ENCODE measurements around the gene OR1N1. TPM values are rescaled to one million over a fixed set of nuclear protein-coding genes. Genes with fewer than 3 reads are reported as not detected.

Gene OR1N1
- total RNA-seq, 1 donor from 2014 or later = not detected

DNA sequence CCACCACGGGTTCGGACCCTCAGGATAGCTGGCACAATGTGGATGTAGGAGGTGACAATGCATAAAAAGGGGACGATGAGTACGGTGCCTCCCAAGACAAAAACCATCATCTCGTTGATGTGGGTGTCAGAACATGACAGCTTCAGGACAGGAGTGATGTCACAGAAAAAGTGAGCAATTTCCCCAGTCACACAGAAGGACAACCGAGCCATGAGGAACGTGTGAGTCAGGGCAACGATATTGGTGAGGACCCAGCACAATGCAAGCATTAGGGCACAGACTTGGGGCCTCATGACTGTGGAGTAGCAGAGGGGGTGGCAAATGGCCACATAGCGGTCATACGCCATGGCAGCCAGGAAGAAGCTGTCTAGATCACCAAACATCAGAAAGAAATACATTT is 491 bp downstream of the OR1N1 start:
- Histone ChIP-seq H3K27me3 (no peaks in the 10 kb centered on the region), H3K27ac (no peak overlapping the region), H3K4me1 (no peaks in the 10 kb centered on the region), H3K36me3 (no peaks in the 10 kb centered on the region), H3K9me3 (no peaks in the 10 kb centered on the region), H3K4me3 (no peak overlapping the region)
- DNase-seq (ENCODE audit: extremely low spot score in 2 of 2) = no peak
- TF ChIP-seq, protein P1, sequence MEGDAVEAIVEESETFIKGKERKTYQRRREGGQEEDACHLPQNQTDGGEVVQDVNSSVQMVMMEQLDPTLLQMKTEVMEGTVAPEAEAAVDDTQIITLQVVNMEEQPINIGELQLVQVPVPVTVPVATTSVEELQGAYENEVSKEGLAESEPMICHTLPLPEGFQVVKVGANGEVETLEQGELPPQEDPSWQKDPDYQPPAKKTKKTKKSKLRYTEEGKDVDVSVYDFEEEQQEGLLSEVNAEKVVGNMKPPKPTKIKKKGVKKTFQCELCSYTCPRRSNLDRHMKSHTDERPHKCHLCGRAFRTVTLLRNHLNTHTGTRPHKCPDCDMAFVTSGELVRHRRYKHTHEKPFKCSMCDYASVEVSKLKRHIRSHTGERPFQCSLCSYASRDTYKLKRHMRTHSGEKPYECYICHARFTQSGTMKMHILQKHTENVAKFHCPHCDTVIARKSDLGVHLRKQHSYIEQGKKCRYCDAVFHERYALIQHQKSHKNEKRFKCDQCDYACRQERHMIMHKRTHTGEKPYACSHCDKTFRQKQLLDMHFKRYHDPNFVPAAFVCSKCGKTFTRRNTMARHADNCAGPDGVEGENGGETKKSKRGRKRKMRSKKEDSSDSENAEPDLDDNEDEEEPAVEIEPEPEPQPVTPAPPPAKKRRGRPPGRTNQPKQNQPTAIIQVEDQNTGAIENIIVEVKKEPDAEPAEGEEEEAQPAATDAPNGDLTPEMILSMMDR (IDR thresholded peaks at IDR 0.05) = no peak
- TF ChIP-seq POLR2AphosphoS5 (IDR thresholded peaks at IDR 0.05; ENCODE audit: insufficient read depth in 1 of 2, low read depth in 1 of 2) = no peak
- intact Hi-C loops (cut with DNase I) = no loop called here

DNA sequence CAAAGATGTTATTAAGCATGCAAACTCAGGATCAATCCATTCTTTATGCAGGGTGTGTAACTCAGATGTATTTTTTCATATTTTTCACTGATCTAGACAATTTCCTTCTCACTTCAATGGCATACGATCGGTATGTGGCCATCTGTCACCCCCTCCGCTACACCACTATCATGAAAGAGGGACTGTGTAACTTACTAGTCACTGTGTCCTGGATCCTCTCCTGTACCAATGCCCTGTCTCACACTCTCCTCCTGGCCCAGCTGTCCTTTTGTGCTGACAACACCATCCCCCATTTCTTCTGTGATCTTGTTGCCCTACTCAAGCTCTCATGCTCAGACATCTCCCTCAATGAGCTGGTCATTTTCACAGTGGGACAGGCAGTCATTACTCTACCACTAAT is 7.7 kb downstream of the OR1N1 start:
- H3K27ac ChIP-seq = no peak overlapping the region
- H3K9me3 ChIP-seq = no peaks in the 10 kb centered on the region
- no peaks in the 10 kb centered on the region for H3K4me1 ChIP-seq
- H3K36me3 ChIP-seq = no peaks in the 10 kb centered on the region
- TF ChIP-seq, protein P1 (IDR thresholded peaks at IDR 0.05) = no peak
- TF ChIP-seq POLR2A (IDR thresholded peaks at IDR 0.05) (no peak), POLR2AphosphoS5 (IDR thresholded peaks at IDR 0.05; ENCODE audit: insufficient read depth in 1 of 2, low read depth in 1 of 2) (no peak)
- intact Hi-C loops (cut with DNase I) = no loop called here
- H3K4me3 ChIP-seq = no peak overlapping the region
- H3K27me3 ChIP-seq = no peaks in the 10 kb centered on the region
- no peak for DNase-seq (ENCODE audit: extremely low spot score in 2 of 2)

DNA sequence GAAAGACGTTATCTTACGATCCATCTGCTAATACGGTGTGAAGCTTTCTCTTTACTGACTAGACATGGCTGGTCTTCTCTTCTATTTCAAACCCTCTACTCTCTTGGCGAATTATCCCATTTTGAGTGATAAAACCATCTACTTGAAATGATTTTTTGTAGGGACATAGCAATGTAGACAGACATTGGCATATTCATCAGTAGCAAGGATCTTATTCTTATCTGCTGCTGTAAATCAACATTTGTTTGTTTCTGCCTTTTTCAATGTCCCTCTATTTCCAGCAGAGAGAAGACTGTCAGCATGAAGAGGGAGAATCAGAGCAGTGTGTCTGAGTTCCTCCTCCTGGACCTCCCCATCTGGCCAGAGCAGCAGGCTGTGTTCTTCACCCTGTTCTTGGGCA is 8.3 kb downstream of the OR1N1 start, which contains the start of gene OR1J4:
Gene OR1J4, plus strand, starts transcription at position 301 of the 400 bp plus-strand sequence. Its CDS starts 0 bp downstream, at position 301.
- H3K9me3 ChIP-seq = no peaks in the 10 kb centered on the region
- intact Hi-C loops (cut with DNase I) = no loop called here
- H3K4me3 ChIP-seq = no peak within 1 kb of the TSS
- H3K27ac ChIP-seq = no peak within 1 kb of the TSS
- no peak for DNase-seq (ENCODE audit: extremely low spot score in 2 of 2)
- H3K36me3 ChIP-seq = no peaks in the 10 kb centered on the region
- no peaks in the 10 kb centered on the region for H3K4me1 ChIP-seq
- no peak for TF ChIP-seq POLR2AphosphoS5 (IDR thresholded peaks at IDR 0.05; ENCODE audit: insufficient read depth in 1 of 2, low read depth in 1 of 2)
- TF ChIP-seq, protein P1 (IDR thresholded peaks at IDR 0.05) = no peak
- no peak for TF ChIP-seq POLR2A (IDR thresholded peaks at IDR 0.05)
- no peaks in the 10 kb centered on the region for H3K27me3 ChIP-seq

DNA sequence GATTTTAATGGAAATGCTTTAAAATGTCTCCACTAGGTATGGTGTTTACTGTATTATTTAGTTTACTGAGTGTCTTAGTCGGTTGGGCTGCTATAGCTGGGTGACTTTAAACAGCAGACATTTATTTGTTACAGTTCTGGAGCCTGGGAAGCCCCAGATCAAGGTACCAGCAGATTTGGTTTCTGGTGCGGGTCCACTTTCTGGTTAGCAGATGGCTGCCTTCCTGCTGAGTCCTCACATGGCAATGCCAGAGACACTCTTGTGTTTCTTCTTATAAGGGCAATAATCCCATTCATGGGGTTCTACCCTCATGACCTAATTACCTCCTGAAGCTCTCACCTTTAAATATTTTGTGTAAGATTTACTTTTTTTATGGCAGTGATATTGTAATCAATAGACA is 8.9 kb downstream of the OR1N1 start:
- H3K4me1 ChIP-seq = no peaks in the 10 kb centered on the region
- no peaks in the 10 kb centered on the region for H3K27me3 ChIP-seq
- intact Hi-C loops (cut with DNase I) = no loop called here
- H3K4me3 ChIP-seq = no peak overlapping the region
- no peak overlapping the region for H3K27ac ChIP-seq
- H3K36me3 ChIP-seq = no peaks in the 10 kb centered on the region
- no peak for DNase-seq (ENCODE audit: extremely low spot score in 2 of 2)
- no peaks in the 10 kb centered on the region for H3K9me3 ChIP-seq
- no peak for TF ChIP-seq POLR2AphosphoS5 (IDR thresholded peaks at IDR 0.05; ENCODE audit: insufficient read depth in 1 of 2, low read depth in 1 of 2)
- TF ChIP-seq, protein P1 (IDR thresholded peaks at IDR 0.05) = no peak
- no peak for TF ChIP-seq POLR2A (IDR thresholded peaks at IDR 0.05)

DNA sequence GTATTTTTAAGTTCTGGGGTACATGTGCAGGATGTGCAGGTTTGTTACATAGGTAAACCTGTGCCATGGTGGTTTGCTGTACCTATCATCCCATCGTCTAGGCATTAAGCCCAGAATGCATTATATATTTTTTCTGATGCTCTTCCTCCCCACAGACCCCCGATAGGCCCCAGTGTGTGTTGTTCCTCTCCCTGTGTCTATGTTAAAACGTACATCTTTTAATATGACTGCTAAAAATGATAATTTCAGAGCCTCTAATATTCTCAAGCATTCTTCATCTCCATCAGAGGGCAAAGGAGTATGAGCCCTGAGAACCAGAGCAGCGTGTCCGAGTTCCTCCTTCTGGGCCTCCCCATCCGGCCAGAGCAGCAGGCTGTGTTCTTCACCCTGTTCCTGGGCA is 16.6 kb downstream of the OR1N1 start, which contains the start of gene OR1J2:
Gene OR1J2, plus strand, starts transcription at position 301 of the 400 bp plus-strand sequence. Its CDS starts 0 bp downstream, at position 301.
- no peak within 1 kb of the TSS for H3K4me3 ChIP-seq
- H3K27ac ChIP-seq = no peak within 1 kb of the TSS
- H3K36me3 ChIP-seq = no peaks in the 10 kb centered on the region
- TF ChIP-seq POLR2A (IDR thresholded peaks at IDR 0.05) (no peak), POLR2AphosphoS5 (IDR thresholded peaks at IDR 0.05; ENCODE audit: insufficient read depth in 1 of 2, low read depth in 1 of 2) (no peak)
- TF ChIP-seq, protein P1 (IDR thresholded peaks at IDR 0.05) = no peak
- H3K9me3 ChIP-seq = no peaks in the 10 kb centered on the region
- intact Hi-C loops (cut with DNase I) = no loop called here
- H3K27me3 ChIP-seq = no peaks in the 10 kb centered on the region
- no peak for DNase-seq (ENCODE audit: extremely low spot score in 2 of 2)
- H3K4me1 ChIP-seq = no peaks in the 10 kb centered on the region

Measured in vagina (tissue), 2 donors.